ENCODE results near the gene SLC35B4. TPM values are rescaled to one million over a fixed set of nuclear protein-coding genes. Genes with fewer than 3 reads are reported as not detected.

Gene SLC35B4
- total RNA-seq, 4 donors from 2014 or later = 3.1 to 9.4 (median 4.2) TPM

- Histone ChIP-seq H3K36me3 (peaks cover 11% of the 10 kb centered on the region), H3K27me3 (no peaks in the 10 kb centered on the region), H3K9me3 (no peaks in the 10 kb centered on the region), H3K4me3 (no peak overlapping the region), H3K27ac (no peak overlapping the region), H3K4me1 (no peaks in the 10 kb centered on the region)
- no peak for TF ChIP-seq EP300 (IDR thresholded peaks at IDR 0.05)
- TF ChIP-seq POLR2A (IDR thresholded peaks at IDR 0.05) = no peak
- TF ChIP-seq POLR2AphosphoS5 (IDR thresholded peaks at IDR 0.05) = no peak
- TF ChIP-seq CTCF (IDR thresholded peaks at IDR 0.05) = no peak
- WGBS = 77% methylated on average over 4 of the region's 4 CpGs
- DNase-seq (ENCODE audit: low spot score in 2 of 2) = no peak
Observed at GRCh38 chr7:134308548-134308947, 8.2 kb downstream of the SLC35B4 start.

- no peaks in the 10 kb centered on the region for H3K27me3 ChIP-seq
- no peaks in the 10 kb centered on the region for H3K9me3 ChIP-seq
- TF ChIP-seq CTCF (IDR thresholded peaks at IDR 0.05) (no peak), POLR2AphosphoS5 (IDR thresholded peaks at IDR 0.05) (no peak), EP300 (IDR thresholded peaks at IDR 0.05) (no peak), POLR2A (IDR thresholded peaks at IDR 0.05) (no peak)
- DNase-seq (ENCODE audit: low spot score in 2 of 2) = no peak
- H3K4me3 ChIP-seq = no peak overlapping the region
- H3K4me1 ChIP-seq = no peaks in the 10 kb centered on the region
- 77% methylated on average over 1 of the region's 1 CpG for WGBS
- H3K36me3 ChIP-seq = peaks cover 18% of the 10 kb centered on the region
- H3K27ac ChIP-seq = no peak overlapping the region
Observed at GRCh38 chr7:134307320-134307719, 9.4 kb downstream of the SLC35B4 start.

- H3K27ac ChIP-seq = no peak overlapping the region
- DNase-seq (ENCODE audit: low spot score in 2 of 2) = no peak
- TF ChIP-seq POLR2A (IDR thresholded peaks at IDR 0.05) = no peak
- no peak for TF ChIP-seq POLR2AphosphoS5 (IDR thresholded peaks at IDR 0.05)
- no peak for TF ChIP-seq CTCF (IDR thresholded peaks at IDR 0.05)
- TF ChIP-seq EP300 (IDR thresholded peaks at IDR 0.05) = no peak
- no peaks in the 10 kb centered on the region for H3K27me3 ChIP-seq
- WGBS = 88% methylated on average over 2 of the region's 2 CpGs
- H3K9me3 ChIP-seq = no peaks in the 10 kb centered on the region
- no peak overlapping the region for H3K4me3 ChIP-seq
- H3K4me1 ChIP-seq = no peaks in the 10 kb centered on the region
- peaks cover 54% of the 10 kb centered on the region for H3K36me3 ChIP-seq
Observed at GRCh38 chr7:134302120-134302519, 14.6 kb downstream of the SLC35B4 start.

GRCh38 chr7:134301592-134301991, 15.1 kb downstream of the SLC35B4 start:
- H3K9me3 ChIP-seq = no peaks in the 10 kb centered on the region
- H3K27me3 ChIP-seq = no peaks in the 10 kb centered on the region
- WGBS = 97% methylated on average over 3 of the region's 3 CpGs
- H3K4me1 ChIP-seq = no peaks in the 10 kb centered on the region
- H3K27ac ChIP-seq = no peak overlapping the region
- no peak overlapping the region for H3K4me3 ChIP-seq
- TF ChIP-seq CTCF (IDR thresholded peaks at IDR 0.05) (no peak), EP300 (IDR thresholded peaks at IDR 0.05) (no peak), POLR2A (IDR thresholded peaks at IDR 0.05) (no peak), POLR2AphosphoS5 (IDR thresholded peaks at IDR 0.05) (no peak)
- no peak for DNase-seq (ENCODE audit: low spot score in 2 of 2)
- peaks cover 54% of the 10 kb centered on the region for H3K36me3 ChIP-seq

GRCh38 chr7:134300988-134301387, 15.7 kb downstream of the SLC35B4 start:
- TF ChIP-seq POLR2A (IDR thresholded peaks at IDR 0.05) (no peak), CTCF (IDR thresholded peaks at IDR 0.05) (no peak), EP300 (IDR thresholded peaks at IDR 0.05) (no peak), POLR2AphosphoS5 (IDR thresholded peaks at IDR 0.05) (no peak)
- H3K4me1 ChIP-seq = no peaks in the 10 kb centered on the region
- 80% methylated on average over 2 of the region's 2 CpGs for WGBS
- H3K4me3 ChIP-seq = no peak overlapping the region
- peaks cover 58% of the 10 kb centered on the region for H3K36me3 ChIP-seq
- no peak for DNase-seq (ENCODE audit: low spot score in 2 of 2)
- H3K27me3 ChIP-seq = no peaks in the 10 kb centered on the region
- H3K9me3 ChIP-seq = no peaks in the 10 kb centered on the region
- no peak overlapping the region for H3K27ac ChIP-seq

Measured in suprapubic skin (tissue), 4 donors.